ENCODE measurements around the gene OR10G6.

- no peak for TF ChIP-seq CTCF (IDR thresholded peaks at IDR 0.05; ENCODE audit: low read depth, low read length, poor library complexity, severe bottlenecking)
- no peak for TF ChIP-seq EZH2phosphoT487 (IDR thresholded peaks at IDR 0.05; ENCODE audit: borderline replicate concordance, low read length)
These were observed 21.1 kb downstream of the OR10G6 start for GRCh38 chr11:123973816-123974215.
